K562 (cell line): ENCODE results near the gene LPXN.

Source experiments
- CREB1 ChIP-seq, 2 experiments: sonication (generic) in 1 of 2; formaldehyde crosslinking in 1 of 2; IDR thresholded peaks; 2 replicates each; pipeline versions ENCODE4 v1.6.1 to v1.8.0; 2012 to 2022; ENCODE audit warnings: inconsistent platforms in 1 of 2, mild to moderate bottlenecking in 1 of 2, missing genetic modification reagents in 1 of 2, moderate library complexity in 1 of 2
- PATZ1 ChIP-seq: fragments of 250-450 bp; sonication (Bioruptor Pico); IDR thresholded peaks from 2 replicates; pipeline ENCODE4 v1.5.0; 2020; ENCODE audit warnings: mild to moderate bottlenecking, borderline replicate concordance
- RERE ChIP-seq: sonication (generic); formaldehyde crosslinking; IDR thresholded peaks from 2 replicates; pipeline ENCODE4 v1.8.0; 2023; ENCODE audit warnings: missing genetic modification reagents, mild to moderate bottlenecking, borderline replicate concordance
- RNF2 ChIP-seq: sonication (generic); IDR thresholded peaks from 2 replicates; pipeline ENCODE4 v1.6.1; 2016
- SREBF2 ChIP-seq: sonication (generic); formaldehyde crosslinking; IDR thresholded peaks from 2 replicates; pipeline ENCODE4 v1.4.0; 2020; ENCODE audit warnings: mild to moderate bottlenecking, missing genetic modification reagents
- ZFX ChIP-seq: sonication (generic); formaldehyde crosslinking; IDR thresholded peaks from 2 replicates; pipeline ENCODE4 v1.8.0; 2022; ENCODE audit warnings: mild to moderate bottlenecking, missing genetic modification reagents, moderate library complexity

GRCh38 chr11:58508814-58509213 lies 66.8 kb downstream of the LPXN start:
- TF ChIP-seq CREB1 (IDR thresholded peaks at IDR 0.05) (no peak), CREB1 (CRISPR knock-in tag; IDR thresholded peaks at IDR 0.05) (no peak), PATZ1 (CRISPR knock-in tag) (no peak), RERE (CRISPR knock-in tag) (no peak), RNF2 (no peak), SREBF2 (CRISPR knock-in tag) (no peak), ZFX (CRISPR knock-in tag) (no peak)
